Fibroblast of pulmonary artery (primary cell): ENCODE data around the gene TRRAP.

Experiments
- DNase-seq: peaks from one replicate; pipeline ENCODE4 v3.0.0-alpha.2; 2010; ENCODE audit warnings: low read depth
- H3K4me3 ChIP-seq: replicated peaks from 2 replicates; pipeline ENCODE4 v1.5.1; 2011; ENCODE audit warnings: low read depth, mild to moderate bottlenecking, control low read depth, low read length, moderate library complexity
- CTCF ChIP-seq: IDR thresholded peaks from 2 replicates; pipeline ENCODE4 v1.5.1; 2011; ENCODE audit warnings: mild to moderate bottlenecking, control low read depth, low read length, inconsistent platforms; ENCODE audit errors: missing control alignments

The TRRAP gene

GRCh38 chr7:98990356-98990755, 112.0 kb downstream of the TRRAP start:
- DNase-seq = no peak
- no peak for TF ChIP-seq CTCF
- no peak overlapping the region for H3K4me3 ChIP-seq

DNA sequence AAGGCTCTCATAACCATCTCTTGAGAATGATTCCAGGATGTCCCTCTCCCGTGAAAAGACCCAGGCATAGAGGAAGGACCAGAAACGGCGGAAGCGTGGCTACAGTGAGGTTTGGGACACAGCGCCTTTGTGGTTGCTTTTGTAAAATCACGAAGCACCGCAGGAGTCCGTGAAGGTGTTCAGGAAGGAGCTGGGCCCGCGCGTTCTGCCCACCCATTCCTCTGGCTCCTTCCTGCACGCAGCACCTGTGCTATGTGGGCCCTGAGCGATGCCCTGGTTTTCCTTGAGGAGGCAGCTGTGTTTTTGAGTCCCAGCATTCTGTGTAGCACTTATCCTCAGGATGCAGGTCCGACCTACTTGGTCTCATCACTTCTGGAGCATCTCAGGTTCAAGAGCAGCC, 112.8 kb downstream of the TRRAP start:
- DNase-seq = no peak
- no peak overlapping the region for H3K4me3 ChIP-seq
- TF ChIP-seq CTCF = no peak

DNA sequence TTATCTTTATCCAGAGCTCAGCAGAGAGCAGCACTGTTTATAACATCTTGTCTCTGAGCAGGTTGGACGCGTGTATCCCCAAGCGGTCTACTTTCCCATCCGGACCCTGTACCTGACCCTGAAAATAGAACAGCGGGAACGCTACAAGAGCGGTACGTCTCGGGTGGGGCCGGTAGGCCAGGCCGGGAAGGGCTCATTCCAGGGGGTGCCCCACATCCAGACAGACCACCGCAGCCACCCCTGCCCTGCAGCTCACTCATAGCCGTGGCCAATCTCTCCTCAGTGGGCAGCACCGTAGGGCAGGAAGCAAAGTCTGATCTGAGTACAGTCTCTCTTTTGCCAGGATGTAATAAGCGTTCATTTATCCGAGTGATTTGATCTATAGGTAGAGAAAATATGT, 113.7 kb downstream of the TRRAP start:
- no peak for TF ChIP-seq CTCF
- no peak overlapping the region for H3K4me3 ChIP-seq
- no peak for DNase-seq

GRCh38 chr7:98993024-98993897, 114.9 kb downstream of the TRRAP start:
- TF ChIP-seq CTCF = peak; percentile 5
- no peak for DNase-seq
- no peak overlapping the region for H3K4me3 ChIP-seq

- TF ChIP-seq CTCF = no peak
- no peak for DNase-seq
- no peak overlapping the region for H3K4me3 ChIP-seq
Observed at GRCh38 chr7:98994046-98994944, 116.0 kb downstream of the TRRAP start.

DNA sequence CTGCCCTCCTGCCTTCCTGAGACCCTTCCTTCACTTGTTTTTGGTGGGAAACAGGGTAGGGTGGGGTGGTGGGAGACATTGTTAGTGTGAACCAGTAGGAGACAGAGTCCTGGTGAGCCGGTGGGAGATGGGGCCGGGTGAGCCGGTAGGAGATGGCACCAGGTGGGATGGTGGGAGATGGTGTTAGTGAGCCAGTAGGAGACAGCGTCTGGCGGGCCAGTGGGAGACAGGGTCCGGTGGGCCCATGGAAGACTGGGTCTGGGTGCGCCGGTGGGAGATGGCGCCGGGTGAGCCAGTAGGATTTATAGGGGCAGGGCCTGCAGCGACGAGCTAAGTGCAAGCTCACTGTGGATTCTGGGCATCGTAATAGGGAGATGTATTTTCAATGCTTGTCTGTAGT, 116.8 kb downstream of the TRRAP start:
- H3K4me3 ChIP-seq = no peak overlapping the region
- no peak for DNase-seq
- no peak for TF ChIP-seq CTCF
